GM13976 (cell line): ENCODE data around the gene MKRN2.
"Not testable (repeated sequence)": the region's sequence is repeated elsewhere in the genome, so short reads cannot be mapped to it uniquely, and the experiment has no call there.

ENCODE experiments used
- DNase-seq: peaks from one replicate; pipeline ENCODE4 v3.0.0; 2012; ENCODE audit warnings: low spot score
- in situ Hi-C: fragments of 300-500 bp; cut with MboI; formaldehyde crosslinking; loops from one replicate; pipeline ENCODE4 v1.12.0; 2022; ENCODE audit warnings: low sequenced_read_pairs, mixed read lengths, inconsistent platforms; ENCODE audit not compliant: unreplicated experiment
- TF ChIP-seq, protein P1 (sequence below): IDR thresholded peaks from 2 replicates; pipeline ENCODE4 v1.5.1; 2012; ENCODE audit warnings: borderline replicate concordance, mild to moderate bottlenecking; ENCODE audit not compliant: insufficient read depth; ENCODE audit errors: extremely low read depth, missing control alignments, control extremely low read depth

The MKRN2 gene

DNA sequence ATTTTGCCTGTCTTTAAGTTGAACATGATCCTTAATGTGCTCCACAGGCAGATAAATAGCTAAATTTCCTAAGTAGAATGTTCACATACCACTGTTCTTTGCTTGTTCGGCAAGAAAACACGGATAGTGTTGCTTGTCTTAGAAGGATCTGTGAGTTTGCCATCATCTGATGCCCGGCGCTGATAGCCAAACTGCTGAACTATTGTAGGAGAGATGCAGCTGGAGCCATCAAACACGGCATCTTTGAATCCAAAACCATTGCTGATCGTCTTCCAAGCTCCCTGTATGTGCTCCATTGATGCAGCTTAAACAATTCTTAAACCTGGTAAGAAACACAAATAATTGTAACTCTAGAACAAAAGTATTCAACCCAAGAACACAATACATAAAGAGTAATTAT, 61.5 kb downstream of the MKRN2 start:
- no peak for DNase-seq
- TF ChIP-seq, protein P1, sequence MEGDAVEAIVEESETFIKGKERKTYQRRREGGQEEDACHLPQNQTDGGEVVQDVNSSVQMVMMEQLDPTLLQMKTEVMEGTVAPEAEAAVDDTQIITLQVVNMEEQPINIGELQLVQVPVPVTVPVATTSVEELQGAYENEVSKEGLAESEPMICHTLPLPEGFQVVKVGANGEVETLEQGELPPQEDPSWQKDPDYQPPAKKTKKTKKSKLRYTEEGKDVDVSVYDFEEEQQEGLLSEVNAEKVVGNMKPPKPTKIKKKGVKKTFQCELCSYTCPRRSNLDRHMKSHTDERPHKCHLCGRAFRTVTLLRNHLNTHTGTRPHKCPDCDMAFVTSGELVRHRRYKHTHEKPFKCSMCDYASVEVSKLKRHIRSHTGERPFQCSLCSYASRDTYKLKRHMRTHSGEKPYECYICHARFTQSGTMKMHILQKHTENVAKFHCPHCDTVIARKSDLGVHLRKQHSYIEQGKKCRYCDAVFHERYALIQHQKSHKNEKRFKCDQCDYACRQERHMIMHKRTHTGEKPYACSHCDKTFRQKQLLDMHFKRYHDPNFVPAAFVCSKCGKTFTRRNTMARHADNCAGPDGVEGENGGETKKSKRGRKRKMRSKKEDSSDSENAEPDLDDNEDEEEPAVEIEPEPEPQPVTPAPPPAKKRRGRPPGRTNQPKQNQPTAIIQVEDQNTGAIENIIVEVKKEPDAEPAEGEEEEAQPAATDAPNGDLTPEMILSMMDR, result no peak
- in situ Hi-C loops, result no loop called here

DNA sequence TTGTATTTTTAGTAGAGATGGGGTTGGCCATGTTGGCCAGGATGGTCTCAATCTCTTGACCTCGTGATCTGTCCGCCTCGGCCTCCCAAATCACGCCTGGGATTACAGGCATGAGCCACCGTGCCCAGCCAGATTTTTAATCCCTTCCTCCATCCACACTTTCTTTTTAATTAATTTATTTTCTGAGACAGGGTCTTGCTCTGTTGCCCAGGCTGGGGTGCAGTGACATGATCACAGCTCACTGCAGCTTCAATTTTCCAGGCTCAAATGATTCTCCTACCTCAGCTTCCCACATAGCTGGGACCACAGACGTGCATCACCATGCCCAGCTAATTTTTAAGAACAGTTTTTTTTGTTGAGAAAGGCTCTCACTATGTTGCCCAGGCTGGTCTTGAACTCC, 63.4 kb downstream of the MKRN2 start:
- in situ Hi-C loops, result no loop called here
- TF ChIP-seq, protein P1, result no peak
- DNase-seq, result no peak

DNA sequence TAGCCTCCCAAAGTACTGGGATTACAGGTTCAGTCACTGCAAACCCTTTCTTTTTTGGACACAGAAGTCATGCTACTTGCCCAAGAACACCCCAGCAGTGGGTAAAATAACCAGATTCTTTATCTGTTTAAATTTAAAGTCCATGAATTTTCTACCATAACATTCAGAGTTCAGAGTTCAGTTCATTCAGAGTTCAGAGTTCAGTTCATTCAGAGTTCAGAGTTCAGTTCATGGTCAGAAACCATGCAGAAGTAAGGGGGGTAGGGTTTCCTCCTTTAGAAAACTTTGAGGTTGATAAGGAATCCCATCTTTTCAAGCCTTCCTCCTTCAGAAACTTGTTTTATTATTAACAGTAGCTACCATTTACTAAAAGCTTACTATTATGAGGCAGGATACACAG, 63.8 kb downstream of the MKRN2 start:
- in situ Hi-C loops, result no loop called here
- TF ChIP-seq, protein P1, result no peak
- no peak for DNase-seq

DNA sequence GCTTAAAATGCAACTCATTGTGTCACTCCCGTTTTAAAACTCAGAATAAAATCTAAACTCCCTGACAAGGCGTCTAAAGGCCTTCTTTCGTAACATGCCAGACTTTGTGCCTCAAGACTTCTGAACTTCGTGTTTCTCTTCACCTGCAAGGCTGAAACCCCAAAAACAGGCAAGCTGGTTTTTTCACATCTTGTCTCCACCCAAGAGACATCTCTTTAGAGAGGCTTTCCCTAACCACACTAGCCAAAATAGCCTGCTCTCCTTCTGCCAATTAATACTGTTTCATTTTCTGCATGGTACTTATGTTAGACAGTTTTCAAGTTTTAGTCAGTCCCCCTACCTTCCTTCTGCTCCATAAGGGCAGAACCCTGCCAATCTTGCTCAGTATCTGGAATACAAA, 65.4 kb downstream of the MKRN2 start:
- TF ChIP-seq, protein P1, result no peak
- no peak for DNase-seq
- in situ Hi-C loops, result no loop called here

DNA sequence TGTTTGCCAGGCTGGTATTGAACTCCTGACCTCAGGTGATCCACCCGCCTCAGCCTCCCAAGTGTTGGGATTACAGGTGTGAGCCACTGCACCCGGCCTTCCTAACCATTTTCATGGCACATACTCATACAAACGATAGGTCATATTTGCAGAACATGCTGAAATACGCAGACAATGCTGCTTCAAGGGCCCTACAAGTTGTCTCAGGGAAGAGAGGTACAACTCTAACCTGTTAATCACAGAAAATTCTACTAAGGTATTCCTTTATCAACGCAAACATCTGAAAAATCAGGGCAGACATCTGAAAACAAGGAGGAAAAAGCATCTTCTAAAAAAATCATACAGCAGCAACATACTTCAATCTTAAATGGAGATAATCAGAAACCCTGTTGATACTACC, 67.2 kb downstream of the MKRN2 start:
- TF ChIP-seq, protein P1, result no peak
- in situ Hi-C loops, result no loop called here
- DNase-seq, result no peak

DNA sequence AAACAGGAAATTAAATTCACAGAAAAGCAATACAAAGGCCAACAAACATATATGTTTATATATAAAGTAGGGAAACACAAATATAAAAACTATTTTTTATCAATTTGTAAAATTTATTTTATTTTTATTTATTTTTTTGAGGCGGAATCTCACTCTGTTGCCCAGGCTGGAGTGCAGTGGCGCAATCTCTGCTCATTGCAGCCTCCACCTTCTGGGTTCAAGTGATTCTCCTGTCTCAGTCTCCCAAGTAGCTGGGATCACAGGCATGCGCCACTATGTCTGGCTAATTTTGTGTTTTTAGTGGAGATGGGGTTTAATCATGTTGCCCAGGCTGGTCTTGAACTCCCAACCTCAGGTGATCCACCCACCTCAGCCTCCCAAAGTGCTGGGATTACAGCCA, 68.1 kb downstream of the MKRN2 start:
- DNase-seq, in situ Hi-C loops: not testable (repeated sequence)

DNA sequence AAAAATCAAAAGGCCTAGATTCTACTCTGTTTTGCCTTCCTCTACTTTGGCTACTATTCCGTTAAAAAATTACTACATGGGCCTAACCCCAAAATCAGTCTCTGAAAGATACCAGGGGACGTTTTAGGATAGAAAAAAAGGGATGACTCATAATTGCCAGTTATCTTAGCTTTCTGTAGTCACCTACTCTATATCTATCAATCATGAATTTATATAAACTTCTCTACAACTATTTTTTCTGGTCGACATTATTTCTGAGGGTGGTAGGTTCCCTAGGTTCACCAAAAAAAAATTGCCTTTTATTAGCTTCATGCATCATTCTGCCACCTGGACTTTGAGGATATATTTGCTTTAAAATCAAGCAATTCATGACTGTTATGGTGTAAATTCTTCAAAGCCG, 70.5 kb downstream of the MKRN2 start:
- DNase-seq, result no peak
- in situ Hi-C loops, result no loop called here
- TF ChIP-seq, protein P1, result no peak
